GM23338 (cell line): ENCODE measurements around the gene KLHL9.

Source experiments
- CTCF ChIP-seq, 2 experiments: fragments of 200-600 bp in 1 of 2; sonication (generic) in 1 of 2; conservative IDR thresholded peaks; 2 replicates each; pipeline versions ENCODE4 v1.5.1 to v1.6.1; 2016 to 2017; ENCODE audit warnings: antibody characterized with exemption in 2 of 2, low read depth in 2 of 2, mild to moderate bottlenecking in 2 of 2, moderate library complexity in 1 of 2
- ETS1 ChIP-seq: IDR thresholded peaks from 2 replicates; pipeline ENCODE4 v1.6.1; 2016; ENCODE audit warnings: antibody characterized with exemption
- EZH2 ChIP-seq: fragments of 200-600 bp; sonication (generic); IDR thresholded peaks from one replicate; pipeline ENCODE4 v1.8.0; 2017; ENCODE audit warnings: antibody characterized with exemption, mild to moderate bottlenecking, low read depth; ENCODE audit not compliant: unreplicated experiment
- EZH2phosphoT487 ChIP-seq: fragments of 200-600 bp; sonication (generic); IDR thresholded peaks from one replicate; pipeline ENCODE4 v1.8.1; 2018; ENCODE audit warnings: antibody characterized with exemption; ENCODE audit not compliant: unreplicated experiment

- TF ChIP-seq CTCF (conservative IDR thresholded peaks at IDR 0.05; ENCODE audit: low read depth in 2 of 2): no peak
- TF ChIP-seq EZH2phosphoT487: no peak
- 0 out of 2 replicates have a peak, but pooled peaks have one; percentile 42 for TF ChIP-seq ETS1
- no peak for TF ChIP-seq EZH2
Observed at GRCh38 chr9:21334701-21335632, at the start of gene KLHL9.
